DOHH2 (cell line): ENCODE results near the gene APOL2.
"Not testable (repeated sequence)": the region's sequence is repeated elsewhere in the genome, so short reads cannot be mapped to it uniquely, and the experiment has no call there.

Source experiments
- H3F3A ChIP-seq: fragments of 200-600 bp; sonication (generic), shearing (Covaris generic); 2 replicates; pipeline ENCODE4 v1.6.0; 2016; ENCODE audit warnings: antibody characterized with exemption, mild to moderate bottlenecking; ENCODE audit not compliant: control insufficient read depth, insufficient read depth
- H3K27ac ChIP-seq: fragments of 200-600 bp; sonication (generic); 2 replicates; pipeline ENCODE4 v1.5.1; 2014; ENCODE audit warnings: low read depth, mild to moderate bottlenecking, low read length, moderate library complexity
- H3K27me3 ChIP-seq: fragments of 200-600 bp; sonication (generic); 2 replicates; pipeline ENCODE4 v1.6.1; 2014; ENCODE audit warnings: mild to moderate bottlenecking, low read length, mixed read lengths; ENCODE audit not compliant: control insufficient read depth
- H3K36me3 ChIP-seq: fragments of 200-600 bp; sonication (generic); 2 replicates; pipeline ENCODE4 v1.6.1; 2014; ENCODE audit warnings: mild to moderate bottlenecking, low read length, moderate library complexity, mixed read lengths; ENCODE audit not compliant: control insufficient read depth
- H3K4me1 ChIP-seq: fragments of 200-600 bp; sonication (generic); 2 replicates; pipeline ENCODE4 v1.6.1; 2014; ENCODE audit warnings: mild to moderate bottlenecking, low read length, mixed read lengths; ENCODE audit not compliant: control insufficient read depth
- H3K4me2 ChIP-seq: fragments of 200-600 bp; sonication (generic); 2 replicates; pipeline ENCODE4 v1.6.0; 2014; ENCODE audit warnings: mild to moderate bottlenecking, low read length, moderate library complexity
- H3K4me3 ChIP-seq: fragments of 200-600 bp; sonication (generic); 2 replicates; pipeline ENCODE4 v1.5.1; 2014; ENCODE audit warnings: mild to moderate bottlenecking, low read length, mixed read lengths
- H3K79me2 ChIP-seq: fragments of 200-600 bp; sonication (generic); 2 replicates; pipeline ENCODE4 v1.6.1; 2014; ENCODE audit warnings: mild to moderate bottlenecking, low read length, mixed read lengths; ENCODE audit not compliant: control insufficient read depth
- H3K9me2 ChIP-seq: fragments of 200-600 bp; sonication (generic); replicated peaks from 2 replicates; pipeline ENCODE4 v1.6.1; 2014; ENCODE audit warnings: mild to moderate bottlenecking, low read length, mixed read lengths; ENCODE audit not compliant: control insufficient read depth
- H3K9me3 ChIP-seq: fragments of 200-600 bp; sonication (generic); 2 replicates; pipeline ENCODE4 v1.6.1; 2014; ENCODE audit warnings: antibody characterized with exemption, low read length, mixed read lengths; ENCODE audit not compliant: control insufficient read depth, insufficient read depth
- H4K20me1 ChIP-seq: fragments of 200-600 bp; sonication (generic); 2 replicates; pipeline ENCODE4 v1.6.0; 2014; ENCODE audit warnings: low read depth, mild to moderate bottlenecking, antibody characterized with exemption, low read length, moderate library complexity; ENCODE audit not compliant: control insufficient read depth, insufficient read depth
- CTCF ChIP-seq: fragments of 200-600 bp; sonication (generic); IDR thresholded peaks from one replicate; pipeline ENCODE4 v1.5.1; 2014; ENCODE audit warnings: antibody characterized with exemption, mild to moderate bottlenecking, low read depth, low read length; ENCODE audit not compliant: poor library complexity, severe bottlenecking
- EZH2phosphoT487 ChIP-seq: fragments of 200-600 bp; sonication (generic); IDR thresholded peaks from 2 replicates; pipeline ENCODE4 v1.6.1; 2017; ENCODE audit warnings: borderline replicate concordance, mild to moderate bottlenecking, antibody characterized with exemption, low read length, moderate library complexity, mixed read lengths

The APOL2 gene

GRCh38 chr22:36274531-36274930 lies 35.2 kb upstream of the APOL2 start:
- Histone ChIP-seq H3F3A (peaks cover 14% of the 10 kb centered on the region), H3K36me3 (0 out of 2 replicates have a peak, but pooled peaks cover 3% of the 10 kb centered on the region)

GRCh38 chr22:36271951-36272350 lies 32.6 kb upstream of the APOL2 start:
- H3F3A ChIP-seq, H3K27ac ChIP-seq, H3K4me3 ChIP-seq, H3K9me3 ChIP-seq, H4K20me1 ChIP-seq, H3K9me2 ChIP-seq, H3K79me2 ChIP-seq, H3K4me2 ChIP-seq, H3K27me3 ChIP-seq, H3K36me3 ChIP-seq, H3K4me1 ChIP-seq: not testable (repeated sequence)

More at GRCh38 chr22:36274531-36274930, 35.2 kb upstream of the APOL2 start:
- Histone ChIP-seq H3K79me2 (no peaks in the 10 kb centered on the region), H3K9me2 (no peaks in the 10 kb centered on the region), H3K4me3 (no peak overlapping the region), H3K9me3 (no peaks in the 10 kb centered on the region), H3K27me3 (peaks cover 3% of the 10 kb centered on the region; the same call in 1 of the 2 replicates), H3K4me1 (peaks cover 17% of the 10 kb centered on the region), H3K27ac (no peak overlapping the region), H4K20me1 (0 out of 2 replicates have a peak, but pooled peaks cover 6% of the 10 kb centered on the region), H3K4me2 (no peak overlapping the region)
- TF ChIP-seq EZH2phosphoT487, result no peak
- TF ChIP-seq CTCF, result no peak

GRCh38 chr22:36271231-36271630 lies 31.9 kb upstream of the APOL2 start:
- not testable (repeated sequence) for H3K27me3 ChIP-seq, H3K36me3 ChIP-seq, H3K4me3 ChIP-seq, H3K9me2 ChIP-seq, H4K20me1 ChIP-seq, H3F3A ChIP-seq, H3K4me1 ChIP-seq, H3K79me2 ChIP-seq, H3K4me2 ChIP-seq, H3K9me3 ChIP-seq, H3K27ac ChIP-seq

GRCh38 chr22:36267896-36268485 lies 28.7 kb upstream of the APOL2 start:
- H3K27ac ChIP-seq, result no peak overlapping the region
- H4K20me1 ChIP-seq, result no peaks in the 10 kb centered on the region
- peaks cover 3% of the 10 kb centered on the region; the same call in 1 of the 2 replicates for H3K27me3 ChIP-seq
- no peaks in the 10 kb centered on the region for H3K79me2 ChIP-seq
- no peaks in the 10 kb centered on the region for H3K9me2 ChIP-seq
- no peaks in the 10 kb centered on the region for H3K9me3 ChIP-seq
- H3K4me2 ChIP-seq, result no peak overlapping the region
- H3K4me1 ChIP-seq, result no peaks in the 10 kb centered on the region
- H3K36me3 ChIP-seq, result no peaks in the 10 kb centered on the region
- no peak for TF ChIP-seq EZH2phosphoT487
- no peak for TF ChIP-seq CTCF
- no peaks in the 10 kb centered on the region for H3F3A ChIP-seq
- no peak overlapping the region for H3K4me3 ChIP-seq
